PFSK-1 (cell line): ENCODE measurements around the gene SLC39A7.

Experiments
- REST ChIP-seq, 2 experiments: IDR thresholded peaks; 2 replicates each; pipeline versions ENCODE4 v1.6.1 to v1.8.0; 2011 to 2012; ENCODE audit warnings: low read depth in 2 of 2, low read length in 2 of 2, control low read depth in 1 of 2, inconsistent platforms in 1 of 2, mild to moderate bottlenecking in 1 of 2, moderate library complexity in 1 of 2; ENCODE audit not compliant: insufficient read depth in 1 of 2
- SIN3A ChIP-seq: IDR thresholded peaks from 2 replicates; pipeline ENCODE4 v1.6.1; 2012; ENCODE audit warnings: mild to moderate bottlenecking, low read length, moderate library complexity, borderline replicate concordance; ENCODE audit not compliant: insufficient read depth

- no peak for TF ChIP-seq SIN3A
- TF ChIP-seq REST (IDR thresholded peaks at IDR 0.05; ENCODE audit: insufficient read depth in 1 of 2, low read depth in 2 of 2, low read length in 2 of 2) = no peak
Observed at GRCh38 chr6:33250731-33251130, 50.1 kb downstream of the SLC39A7 start.
